Loucy (cell line): ENCODE results near the gene RPP25.

Source experiments
- H2AFZ ChIP-seq: fragments of 200-600 bp; sonication (generic); 2 replicates; pipeline ENCODE4 v1.6.0; 2016; ENCODE audit warnings: antibody characterized with exemption, mild to moderate bottlenecking, low read length, moderate library complexity
- H3F3A ChIP-seq: fragments of 200-600 bp; 2 replicates; pipeline ENCODE4 v1.6.0; 2016; ENCODE audit warnings: antibody characterized with exemption, low read depth, mild to moderate bottlenecking
- H3K27me3 ChIP-seq: fragments of 200-600 bp; sonication (generic); 2 replicates; pipeline ENCODE4 v1.6.1; 2014; ENCODE audit warnings: low read length, mild to moderate bottlenecking; ENCODE audit not compliant: insufficient read depth, poor library complexity, severe bottlenecking
- H3K36me3 ChIP-seq: fragments of 200-600 bp; sonication (generic); 2 replicates; pipeline ENCODE4 v1.6.1; 2016; ENCODE audit warnings: low read length; ENCODE audit not compliant: insufficient read depth
- H3K4me1 ChIP-seq: fragments of 200-600 bp; sonication (generic); 2 replicates; pipeline ENCODE4 v1.5.1; 2014; ENCODE audit warnings: low read length, mild to moderate bottlenecking; ENCODE audit not compliant: insufficient read depth, poor library complexity, severe bottlenecking
- H3K4me2 ChIP-seq: fragments of 200-600 bp; sonication (generic); 2 replicates; pipeline ENCODE4 v1.6.0; 2014; ENCODE audit warnings: antibody characterized with exemption, low read length, low read depth, mild to moderate bottlenecking; ENCODE audit not compliant: poor library complexity, severe bottlenecking
- H3K4me3 ChIP-seq: fragments of 200-600 bp; sonication (generic); 2 replicates; pipeline ENCODE4 v1.5.1; 2014; ENCODE audit warnings: low read length, mild to moderate bottlenecking, mixed read lengths; ENCODE audit not compliant: poor library complexity, severe bottlenecking
- H3K79me2 ChIP-seq: fragments of 200-600 bp; sonication (generic); 2 replicates; pipeline ENCODE4 v1.6.1; 2014; ENCODE audit warnings: low read length; ENCODE audit not compliant: insufficient read depth
- H3K9ac ChIP-seq: fragments of 200-600 bp; sonication (generic); 2 replicates; pipeline ENCODE4 v1.6.0; 2014; ENCODE audit warnings: mild to moderate bottlenecking, low read depth, low read length, moderate library complexity; ENCODE audit not compliant: poor library complexity, severe bottlenecking
- H3K9me2 ChIP-seq: fragments of 200-600 bp; sonication (generic); replicated peaks from 2 replicates; pipeline ENCODE4 v1.6.1; 2016; ENCODE audit warnings: low read depth, low read length, mixed read lengths
- H3K9me3 ChIP-seq: fragments of 200-600 bp; sonication (generic); 2 replicates; pipeline ENCODE4 v1.6.1; 2014; ENCODE audit warnings: mild to moderate bottlenecking, antibody characterized with exemption, low read length, low read depth; ENCODE audit not compliant: insufficient read depth
- H4K20me1 ChIP-seq: fragments of 200-600 bp; sonication (generic); 2 replicates; pipeline ENCODE4 v1.6.0; 2014; ENCODE audit warnings: antibody characterized with exemption, low read length, mild to moderate bottlenecking; ENCODE audit not compliant: insufficient read depth, poor library complexity, severe bottlenecking
- EZH2phosphoT487 ChIP-seq: fragments of 200-600 bp; IDR thresholded peaks from 2 replicates; pipeline ENCODE4 v1.6.1; 2018; ENCODE audit warnings: antibody characterized with exemption, mild to moderate bottlenecking, moderate library complexity, borderline replicate concordance
- TF ChIP-seq, protein P1 (sequence below): fragments of 200-600 bp; sonication (generic); conservative IDR thresholded peaks from 2 replicates; pipeline ENCODE4 v1.5.1; 2014; ENCODE audit warnings: mild to moderate bottlenecking, antibody characterized with exemption, low read length

RPP25 gene

DNA sequence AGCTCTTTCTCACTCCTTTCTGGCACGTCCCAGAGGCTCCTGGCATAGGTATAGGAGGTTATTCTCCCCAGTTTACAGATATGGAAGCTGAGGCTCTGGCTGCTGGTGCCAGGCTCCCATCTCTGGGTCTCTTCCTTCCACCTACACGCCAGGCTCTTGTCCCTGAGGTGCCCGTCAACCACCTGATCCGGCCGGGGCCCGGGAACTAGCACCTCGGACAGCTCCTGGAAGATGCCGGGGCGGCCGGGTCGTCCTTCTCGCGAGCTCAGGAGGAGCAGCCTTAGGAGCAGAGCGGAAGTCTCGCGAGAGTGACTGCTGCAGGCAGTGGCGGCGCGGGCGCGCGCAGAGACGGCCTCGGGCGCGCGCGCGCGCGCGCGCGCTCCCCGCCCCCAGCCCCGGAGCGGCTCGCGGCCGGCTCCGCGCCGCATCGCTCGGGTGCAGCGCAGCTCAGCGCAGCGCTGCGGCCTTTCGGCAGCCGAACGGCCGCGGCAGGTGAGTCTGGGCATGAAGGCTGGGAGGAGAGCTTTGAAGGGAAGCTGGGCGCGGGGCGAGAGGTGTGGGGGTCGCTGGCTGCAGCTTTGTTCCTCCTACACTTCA, 38.7 kb upstream of the RPP25 start, which contains the start of gene SCAMP5:
Gene SCAMP5, plus strand, starts transcription at position 382 of the 597 bp plus-strand sequence. CDS start 16,277 bp downstream, outside the sequence.
- Histone ChIP-seq H3F3A (no peaks in the 10 kb centered on the region), H3K4me1 (no peaks in the 10 kb centered on the region), H3K9me2 (no peaks in the 10 kb centered on the region), H3K9ac (peak within 1 kb of the TSS; percentile 56), H3K9me3 (no peaks in the 10 kb centered on the region), H4K20me1 (no peaks in the 10 kb centered on the region), H3K4me2 (peak within 1 kb of the TSS; percentile 70), H3K27me3 (no peaks in the 10 kb centered on the region), H3K36me3 (no peaks in the 10 kb centered on the region), H2AFZ (peak within 1 kb of the TSS; percentile 72; the same call in 1 of the 2 replicates), H3K4me3 (peak within 1 kb of the TSS; percentile 74), H3K79me2 (no peaks in the 10 kb centered on the region)
- TF ChIP-seq EZH2phosphoT487 = no peak
- TF ChIP-seq, protein P1, sequence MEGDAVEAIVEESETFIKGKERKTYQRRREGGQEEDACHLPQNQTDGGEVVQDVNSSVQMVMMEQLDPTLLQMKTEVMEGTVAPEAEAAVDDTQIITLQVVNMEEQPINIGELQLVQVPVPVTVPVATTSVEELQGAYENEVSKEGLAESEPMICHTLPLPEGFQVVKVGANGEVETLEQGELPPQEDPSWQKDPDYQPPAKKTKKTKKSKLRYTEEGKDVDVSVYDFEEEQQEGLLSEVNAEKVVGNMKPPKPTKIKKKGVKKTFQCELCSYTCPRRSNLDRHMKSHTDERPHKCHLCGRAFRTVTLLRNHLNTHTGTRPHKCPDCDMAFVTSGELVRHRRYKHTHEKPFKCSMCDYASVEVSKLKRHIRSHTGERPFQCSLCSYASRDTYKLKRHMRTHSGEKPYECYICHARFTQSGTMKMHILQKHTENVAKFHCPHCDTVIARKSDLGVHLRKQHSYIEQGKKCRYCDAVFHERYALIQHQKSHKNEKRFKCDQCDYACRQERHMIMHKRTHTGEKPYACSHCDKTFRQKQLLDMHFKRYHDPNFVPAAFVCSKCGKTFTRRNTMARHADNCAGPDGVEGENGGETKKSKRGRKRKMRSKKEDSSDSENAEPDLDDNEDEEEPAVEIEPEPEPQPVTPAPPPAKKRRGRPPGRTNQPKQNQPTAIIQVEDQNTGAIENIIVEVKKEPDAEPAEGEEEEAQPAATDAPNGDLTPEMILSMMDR = no peak

DNA sequence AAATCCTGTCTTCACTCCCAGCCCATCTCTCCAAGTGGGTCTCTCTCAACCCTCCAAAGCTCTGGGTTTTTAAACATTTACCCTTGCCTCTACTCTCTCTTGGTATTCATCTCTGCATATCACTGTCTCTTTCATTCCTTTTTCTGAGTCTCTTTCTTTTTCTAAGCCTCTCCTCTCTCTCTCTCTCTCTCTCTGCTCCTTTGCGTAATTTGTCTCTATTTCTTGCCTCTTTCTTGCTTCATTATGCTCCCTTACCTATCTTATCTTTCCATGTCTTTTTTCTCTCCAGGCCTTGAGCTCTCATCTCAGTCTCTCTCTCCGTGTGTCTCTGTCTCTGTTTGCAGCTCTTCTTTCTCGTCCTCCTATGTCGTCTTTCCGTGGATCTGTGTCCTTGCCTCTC, 38.1 kb upstream of the RPP25 start:
- H3K4me2 ChIP-seq = no peak overlapping the region
- H3F3A ChIP-seq = no peaks in the 10 kb centered on the region
- H3K9ac ChIP-seq = no peak overlapping the region

DNA sequence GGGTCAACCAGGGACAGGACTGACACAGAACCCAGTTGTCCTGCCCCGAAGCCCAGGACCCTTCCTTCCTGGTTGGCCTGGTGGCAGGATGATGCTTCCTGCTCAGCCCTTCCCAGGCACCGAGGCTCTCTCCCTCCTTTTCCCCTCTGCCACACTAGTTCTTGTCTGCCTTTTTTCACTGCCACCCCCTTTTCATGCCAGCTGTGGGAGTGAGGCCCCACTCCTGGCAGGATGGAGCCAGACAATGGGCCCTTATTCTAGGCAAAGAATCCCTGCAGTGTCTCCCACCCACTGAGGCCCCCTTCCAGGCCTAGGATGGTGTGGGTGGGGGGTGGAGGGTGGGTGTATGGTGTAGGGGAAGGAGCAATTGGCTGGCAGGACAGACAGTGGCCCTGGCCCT, 37.7 kb upstream of the RPP25 start:
- Histone ChIP-seq H4K20me1 (no peaks in the 10 kb centered on the region), H3K4me3 (no peak overlapping the region), H3K4me2 (no peak overlapping the region), H3F3A (no peaks in the 10 kb centered on the region), H3K9ac (no peak overlapping the region), H2AFZ (no peak overlapping the region), H3K9me2 (no peaks in the 10 kb centered on the region), H3K9me3 (no peaks in the 10 kb centered on the region), H3K4me1 (no peaks in the 10 kb centered on the region), H3K79me2 (no peaks in the 10 kb centered on the region), H3K27me3 (no peaks in the 10 kb centered on the region), H3K36me3 (no peaks in the 10 kb centered on the region)
- TF ChIP-seq EZH2phosphoT487 = no peak
- TF ChIP-seq, protein P1 = no peak

More for the DNA sequence above, 38.1 kb upstream of the RPP25 start:
- TF ChIP-seq, protein P1 = no peak
- no peak for TF ChIP-seq EZH2phosphoT487
- H3K4me1 ChIP-seq = no peaks in the 10 kb centered on the region
- H3K9me3 ChIP-seq = no peaks in the 10 kb centered on the region
- H3K79me2 ChIP-seq = no peaks in the 10 kb centered on the region
- H3K4me3 ChIP-seq = no peak overlapping the region
- no peaks in the 10 kb centered on the region for H3K36me3 ChIP-seq
- no peaks in the 10 kb centered on the region for H4K20me1 ChIP-seq
- no peaks in the 10 kb centered on the region for H3K9me2 ChIP-seq
- no peak overlapping the region for H2AFZ ChIP-seq
- H3K27me3 ChIP-seq = no peaks in the 10 kb centered on the region
